A549 (cell line): ENCODE measurements around the gene STOX1. TPM values are rescaled to one million over a fixed set of nuclear protein-coding genes. Genes with fewer than 3 reads are reported as not detected.

Source experiments
- ATAC-seq, 2 experiments: fragments of 200-7000 bp in 1 of 2; fragments of >200 bp in 1 of 2; cut with Nextera tagmentation in 1 of 2; cut with Tn5 transposase in 1 of 2; 3 replicates each; pipeline versions ENCODE4 v1.8.0 to v1.9.1; 2018 to 2020; ENCODE audit warnings: mild to moderate bottlenecking in 1 of 2, moderate library complexity in 1 of 2
- CTCF ChIA-PET: fragments of 300-600 bp; sonication (Branson Sonifier 250); formaldehyde crosslinking; extraction: SDS; loops from one replicate; lab custom pipeline; 2021; ENCODE audit warnings: antibody characterized with exemption, inconsistent platforms; lab: Yijun Ruan, JAX
- POLR2A ChIA-PET: fragments of 350-600 bp; formaldehyde crosslinking; extraction: SDS; loops from one replicate; lab custom pipeline; 2021; ENCODE audit warnings: antibody characterized with exemption, inconsistent platforms; lab: Yijun Ruan, JAX
- DNase-seq, 2 experiments: peaks; one replicate each; pipeline versions ENCODE4 v3.0.0 to v3.0.0-alpha.2; 2011 to 2016; ENCODE audit warnings: low read depth in 1 of 2, low spot score in 1 of 2
- FAIRE-seq: peaks from 2 replicates; lab custom pipeline; 2011; peaks lifted over from hg19 to GRCh38; lab: Jason Lieb, UNC
- H3K27ac ChIP-seq, 2 experiments: fragments of >200 bp; sonication (Bioruptor Twin); formaldehyde crosslinking; 3 replicates each; pipeline ENCODE4 v1.5.1; 2016 to 2017
- H3K4me1 ChIP-seq: fragments of >200 bp; sonication (Bioruptor Twin); formaldehyde crosslinking; 3 replicates; pipeline ENCODE4 v1.6.1; 2016
- H3K4me2 ChIP-seq: fragments of >200 bp; sonication (Bioruptor Twin); formaldehyde crosslinking; 3 replicates; pipeline ENCODE4 v1.6.1; 2016
- H3K4me3 ChIP-seq: fragments of >200 bp; sonication (Bioruptor Twin); formaldehyde crosslinking; 3 replicates; pipeline ENCODE4 v1.5.1; 2016
- H3K9me3 ChIP-seq: fragments of >200 bp; sonication (Bioruptor Twin); formaldehyde crosslinking; 3 replicates; pipeline ENCODE4 v1.6.1; 2016
- ATOH8 ChIP-seq: fragments of 250-450 bp; sonication (Bioruptor Pico); IDR thresholded peaks from 2 replicates; pipeline ENCODE4 v1.5.0; 2020; ENCODE audit warnings: low read depth, mild to moderate bottlenecking, moderate library complexity
- CHD2 ChIP-seq: fragments of 150-350 bp; IDR thresholded peaks from 2 replicates; pipeline ENCODE4 v1.6.1; 2014; ENCODE audit warnings: low read length; ENCODE audit not compliant: partially characterized antibody
- CTCF ChIP-seq: fragments of >200 bp; sonication (Bioruptor Twin); formaldehyde crosslinking; IDR thresholded peaks from 3 replicates; pipeline ENCODE4 v1.5.1; 2016
- ELK1 ChIP-seq: fragments of 150-350 bp; IDR thresholded peaks from 2 replicates; pipeline ENCODE4 v1.6.1; 2014; ENCODE audit warnings: low read depth, mild to moderate bottlenecking, low read length
- EP300 ChIP-seq, 2 experiments: fragments of >200 bp; sonication (Bioruptor Twin); formaldehyde crosslinking; IDR thresholded peaks; 2 replicates in 1 of 2; 3 replicates in 1 of 2; pipeline ENCODE4 v1.6.1; 2016 to 2017
- ESRRA ChIP-seq: fragments of 150-350 bp; IDR thresholded peaks from 2 replicates; pipeline ENCODE4 v1.6.1; 2014; ENCODE audit warnings: mild to moderate bottlenecking, low read length, borderline replicate concordance
- FOSB ChIP-seq: fragments of 250-450 bp; sonication (Bioruptor Pico); IDR thresholded peaks from 2 replicates; pipeline ENCODE4 v1.5.0; 2020; ENCODE audit warnings: mild to moderate bottlenecking, moderate library complexity
- GATA3 ChIP-seq: IDR thresholded peaks from 2 replicates; pipeline ENCODE4 v1.6.1; 2012; ENCODE audit warnings: borderline replicate concordance
- HMGXB4 ChIP-seq: fragments of 250-450 bp; sonication (Bioruptor Pico); IDR thresholded peaks from 2 replicates; pipeline ENCODE4 v1.5.0; 2021; ENCODE audit warnings: mild to moderate bottlenecking, moderate library complexity, borderline replicate concordance
- HOXB5 ChIP-seq: fragments of 250-450 bp; sonication (Bioruptor Pico); IDR thresholded peaks from 2 replicates; pipeline ENCODE4 v1.5.0; 2020; ENCODE audit warnings: mild to moderate bottlenecking, moderate library complexity
- KDM1A ChIP-seq: fragments of 200-600 bp; sonication (generic); IDR thresholded peaks from 2 replicates; pipeline ENCODE4 v1.6.1; 2016; ENCODE audit warnings: low read depth, mild to moderate bottlenecking
- KDM5A ChIP-seq: fragments of 200-600 bp; sonication (generic); IDR thresholded peaks from 2 replicates; pipeline ENCODE4 v1.6.1; 2016; ENCODE audit warnings: antibody characterized with exemption, mild to moderate bottlenecking
- MAZ ChIP-seq: fragments of 150-350 bp; IDR thresholded peaks from 2 replicates; pipeline ENCODE4 v1.6.1; 2014; ENCODE audit warnings: antibody characterized with exemption, low read depth, low read length, borderline replicate concordance
- PBX3 ChIP-seq: IDR thresholded peaks from 2 replicates; pipeline ENCODE4 v1.6.1; 2012
- PHF8 ChIP-seq: fragments of 200-600 bp; sonication (generic); IDR thresholded peaks from 2 replicates; pipeline ENCODE4 v1.6.1; 2016; ENCODE audit warnings: low read depth, mild to moderate bottlenecking, antibody characterized with exemption, moderate library complexity, borderline replicate concordance
- POLR2AphosphoS2 ChIP-seq: conservative IDR thresholded peaks from 2 replicates; pipeline ENCODE4 v1.6.1; 2012; ENCODE audit warnings: low read length, improper control_type of control experiment, inconsistent platforms
- RAD21 ChIP-seq, 2 experiments: fragments of >200 bp in 1 of 2; sonication (Bioruptor Twin) in 1 of 2; formaldehyde crosslinking in 1 of 2; IDR thresholded peaks in 1 of 2; conservative IDR thresholded peaks in 1 of 2; 2 replicates in 1 of 2; 3 replicates in 1 of 2; pipeline ENCODE4 v1.6.1; 2012 to 2018; ENCODE audit warnings: inconsistent platforms in 1 of 2
- RARB ChIP-seq: fragments of 250-450 bp; sonication (Bioruptor Pico); IDR thresholded peaks from 2 replicates; pipeline ENCODE4 v1.8.0; 2021; ENCODE audit warnings: mild to moderate bottlenecking, moderate library complexity
- RNF2 ChIP-seq: fragments of 200-600 bp; sonication (generic); IDR thresholded peaks from 2 replicates; pipeline ENCODE4 v1.6.1; 2016; ENCODE audit warnings: low read depth, mild to moderate bottlenecking, antibody characterized with exemption, moderate library complexity, borderline replicate concordance
- SMC3 ChIP-seq: fragments of >200 bp; sonication (Bioruptor Twin); formaldehyde crosslinking; IDR thresholded peaks from 3 replicates; pipeline ENCODE4 v1.6.1; 2018; ENCODE audit warnings: inconsistent platforms
- ZC3H11A ChIP-seq: fragments of 450-650 bp; IDR thresholded peaks from 2 replicates; pipeline ENCODE4 v1.6.1; 2014; ENCODE audit warnings: antibody characterized with exemption, mild to moderate bottlenecking
- ZSCAN20 ChIP-seq: fragments of 250-450 bp; sonication (Bioruptor Pico); IDR thresholded peaks from 2 replicates; pipeline ENCODE4 v1.8.0; 2022; ENCODE audit warnings: mild to moderate bottlenecking, moderate library complexity
- WGBS: methylation state at CpG from one replicate; pipeline ENCODE4 v1.1.6; 2017; ENCODE audit errors: missing lambda C conversion rate; 5-methylcytosine and 5-hydroxymethylcytosine counted together
- polyA plus RNA-seq, 4 experiments: library from polyadenylated mRNA; depleted of rRNA in 3 of 4; stranded (reverse); fragments of >200 nt; fragmentation: RNase III in 1 of 4; extraction: RNeasy Plus Mini Kit Qiagen cat#74134 plus additional on column Dnase treatment in 1 of 4; gene quantifications; 2 replicates in 3 of 4; 3 replicates in 1 of 4; pipeline ENCODE4 v1.2.3, GENCODE V29; 2011 to 2017

Gene STOX1
- polyA plus RNA-seq, 2 of the 4 experiments (the other 2 are of a cell fraction): 0.94 to 1.6 TPM

GRCh38 chr10:68811314-68812009 lies 15.9 kb upstream of the STOX1 start:
- no peak for DNase-seq
- TF ChIP-seq POLR2AphosphoS2: no peak
- TF ChIP-seq GATA3: no peak
- no peak for TF ChIP-seq CTCF
- TF ChIP-seq PHF8: no peak
- no peak for TF ChIP-seq ELK1
- H3K4me2 ChIP-seq: no peak overlapping the region
- FAIRE-seq: no peak
- H3K4me3 ChIP-seq: no peak overlapping the region
- 87% methylated on average over 7 of the region's 7 CpGs for WGBS
- no peaks in the 10 kb centered on the region for H3K9me3 ChIP-seq
- H3K4me1 ChIP-seq: peaks cover 9% of the 10 kb centered on the region; the same call in 2 of the 3 replicates
- POLR2A ChIA-PET: no interaction called here
- no peak for ATAC-seq
- no peak overlapping the region for H3K27ac ChIP-seq
- CTCF ChIA-PET: interaction anchor here (0.6 kb wide), 1 partner anchor 86 kb away, joined by 3 read pairs; no protein-coding TSS in a partner anchor

- ChIA-PET POLR2A (no interaction called here), CTCF (interaction anchor here (0.8 to 1.4 kb wide), 2 partner anchors 13 to 17 kb away, joined by 3 to 6 read pairs; no protein-coding TSS in a partner anchor)
- no peak for TF ChIP-seq ZC3H11A
- TF ChIP-seq SMC3: no peak
- no peak for TF ChIP-seq KDM5A
- TF ChIP-seq HMGXB4 (CRISPR knock-in tag): no peak
- no peak for TF ChIP-seq RARB (CRISPR knock-in tag)
- no peak for TF ChIP-seq RNF2
- no peak for TF ChIP-seq ZSCAN20 (CRISPR knock-in tag)
- TF ChIP-seq KDM1A: no peak
- no peak for TF ChIP-seq CTCF
- H3K4me1 ChIP-seq: peaks cover 13% of the 10 kb centered on the region; the same call in 2 of the 3 replicates
- no peak for FAIRE-seq
- WGBS: 91% methylated on average over 4 of the region's 4 CpGs
- no peak overlapping the region for H3K4me3 ChIP-seq
- DNase-seq: no peak
- no peak for ATAC-seq
- H3K9me3 ChIP-seq: no peaks in the 10 kb centered on the region
- H3K4me2 ChIP-seq: no peak overlapping the region
- H3K27ac ChIP-seq: no peak overlapping the region
Measured at GRCh38 chr10:68812420-68812819, 14.9 kb upstream of the STOX1 start.

GRCh38 chr10:68813559-68813958 lies 13.8 kb upstream of the STOX1 start:
- DNase-seq (no peak), ATAC-seq (no peak), FAIRE-seq (no peak)
- peaks cover 13% of the 10 kb centered on the region; the same call in 2 of the 3 replicates for H3K4me1 ChIP-seq
- H3K9me3 ChIP-seq: no peaks in the 10 kb centered on the region
- no peak overlapping the region for H3K4me3 ChIP-seq
- no peak overlapping the region for H3K4me2 ChIP-seq
- no peak overlapping the region for H3K27ac ChIP-seq
- POLR2A ChIA-PET: no interaction called here
- CTCF ChIA-PET: interaction anchor here (0.6 to 1.5 kb wide), 7 partner anchors 13 to 280 kb away, joined by 3 to 9 read pairs (median 4); partner anchors contain the start of gene STOX1
- TF ChIP-seq PBX3 (no peak), RAD21 (conservative IDR thresholded peaks at IDR 0.05 in 1 of 2, IDR thresholded peaks at IDR 0.05 in 1 of 2) (no peak), HOXB5 (CRISPR knock-in tag) (no peak), CHD2 (no peak), ATOH8 (CRISPR knock-in tag) (no peak), EP300 (IDR thresholded peaks at IDR 0.05) (no peak), PHF8 (no peak), ESRRA (no peak), FOSB (CRISPR knock-in tag) (no peak), MAZ (no peak), ZSCAN20 (CRISPR knock-in tag) (no peak)
